Embryonic facial prominence (tissue), 1 donor: Measurements from ENCODE around the gene TRAPPC2.

Experiments used
- DNase-seq: peaks from one replicate; pipeline ENCODE4 v3.0.0-alpha.2; 2016; ENCODE audit errors: extremely low spot score

The TRAPPC2 gene

GRCh38 chrX:13734278-13735172 lies at the start of gene TRAPPC2, which contains the start of gene OFD1:
TRAPPC2 (minus strand) TSS chrX:13734620; CDS start chrX:13719963, 14,657 bp downstream.
OFD1 (plus strand) TSS chrX:13734748; CDS start chrX:13735072, 324 bp downstream.
- peak; percentile 87 for DNase-seq

DNA sequence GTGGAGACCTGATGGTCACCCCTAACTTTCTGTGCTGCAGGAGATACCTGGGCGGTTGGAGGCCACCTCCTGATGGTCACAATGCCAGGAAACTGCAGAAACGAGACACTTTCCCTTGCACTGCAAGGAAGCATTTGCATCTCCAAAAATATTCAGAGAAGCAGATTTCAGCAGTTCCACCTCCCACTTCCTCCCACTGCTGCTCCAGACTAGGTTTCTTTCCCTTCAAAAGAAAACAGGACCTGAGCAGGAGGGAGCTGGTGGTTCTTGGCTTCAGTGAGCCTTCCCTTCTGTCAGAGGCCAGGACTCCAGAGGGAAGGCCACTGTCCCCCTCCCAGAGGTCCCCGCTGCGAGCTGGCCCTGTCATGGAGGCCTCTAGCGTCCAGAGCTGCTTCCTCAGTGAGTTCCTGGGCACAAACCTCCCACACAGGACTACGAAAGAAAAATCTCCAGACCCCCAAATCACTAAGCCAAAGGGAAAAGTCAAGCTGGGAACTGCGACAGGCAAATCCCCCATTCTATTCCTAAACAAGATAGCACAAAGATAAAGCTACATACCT lies 46.5 kb upstream of the TRAPPC2 start:
- DNase-seq: no peak

DNA sequence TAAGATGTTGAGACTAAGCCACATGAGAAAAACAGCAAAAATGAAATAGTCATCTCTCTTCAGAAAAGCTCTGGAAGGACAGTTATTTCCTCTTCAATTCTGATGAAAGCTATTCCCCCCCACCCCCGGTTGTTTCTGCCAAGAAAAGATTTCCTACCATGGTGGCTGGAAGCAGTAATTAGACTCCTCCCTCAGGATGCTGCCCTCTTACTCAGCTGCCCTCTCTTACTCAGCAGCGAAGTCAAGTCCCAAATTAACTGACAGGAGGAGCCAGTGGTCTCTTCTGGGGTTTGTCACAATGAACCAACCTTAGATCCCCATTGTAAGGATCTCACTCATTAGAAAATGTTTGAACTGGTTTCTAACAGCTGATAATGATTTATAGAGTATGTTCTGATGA lies 44.5 kb upstream of the TRAPPC2 start:
- no peak for DNase-seq

DNA sequence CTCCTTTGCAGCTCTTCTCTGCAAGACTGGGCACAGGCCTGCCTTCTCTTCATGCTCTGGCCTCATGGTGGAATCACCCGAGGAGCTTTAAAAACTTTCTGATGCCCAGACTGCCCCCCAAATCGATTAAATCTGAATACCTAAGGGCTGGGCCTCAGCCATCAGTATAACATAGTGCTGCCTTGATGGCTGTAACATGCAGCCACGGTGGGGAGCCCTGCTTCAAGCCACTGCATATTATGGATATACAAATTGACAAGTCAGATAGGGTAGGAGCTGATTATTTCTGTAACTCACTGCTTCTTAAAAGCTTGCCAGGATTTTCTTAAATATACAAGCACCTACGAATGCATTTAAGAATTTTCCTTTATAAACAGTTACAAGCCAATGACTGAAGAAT lies 42.0 kb upstream of the TRAPPC2 start:
- DNase-seq: no peak

DNA sequence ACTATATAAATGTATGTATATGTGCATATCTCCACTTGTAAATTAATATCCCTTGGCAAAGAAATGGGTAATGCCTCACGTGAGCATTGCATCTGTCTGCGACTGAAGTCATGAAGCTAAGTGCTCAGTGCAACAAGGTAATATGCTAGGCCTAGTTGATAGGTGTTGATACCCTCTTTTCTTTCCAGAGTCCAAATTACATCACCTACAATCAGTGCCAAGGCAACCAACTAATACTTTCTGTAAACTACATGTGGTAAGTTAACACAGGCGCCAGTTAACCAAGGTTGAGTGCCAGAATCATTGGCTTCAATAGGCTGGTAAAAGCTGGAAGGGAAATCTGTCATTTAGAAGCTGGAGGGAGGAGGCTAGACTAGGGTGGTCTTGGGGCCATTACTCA lies 41.4 kb upstream of the TRAPPC2 start:
- no peak for DNase-seq

- DNase-seq: no peak
Measured at GRCh38 chrX:13774696-13775095, 40.3 kb upstream of the TRAPPC2 start.

DNA sequence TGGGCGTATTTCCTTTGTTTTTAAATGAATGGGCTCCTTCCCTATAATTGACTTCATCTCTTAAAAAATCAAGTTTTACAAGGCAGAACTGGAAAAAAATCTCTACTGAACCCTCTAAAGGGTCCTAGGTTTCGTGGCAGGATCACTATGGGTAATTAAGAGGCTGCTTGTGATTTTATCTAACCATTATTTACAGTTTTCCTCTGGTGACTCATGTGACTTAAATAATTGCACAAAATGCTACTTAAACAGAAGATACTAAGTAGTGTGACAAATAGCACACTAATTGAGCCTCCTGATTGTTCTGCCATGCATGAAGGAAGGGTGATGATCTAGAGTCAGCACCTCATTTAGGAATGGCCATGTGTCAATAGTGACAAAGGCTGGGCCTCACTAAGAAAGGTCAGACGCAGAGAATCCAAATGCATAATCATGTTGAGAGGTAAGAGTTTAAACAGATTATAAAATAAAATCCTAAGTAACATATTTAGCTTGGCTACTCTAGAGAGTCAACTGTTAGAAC lies 35.7 kb upstream of the TRAPPC2 start:
- no peak for DNase-seq

- DNase-seq: no peak
Measured at GRCh38 chrX:13768939-13769338, 34.5 kb upstream of the TRAPPC2 start.

DNA sequence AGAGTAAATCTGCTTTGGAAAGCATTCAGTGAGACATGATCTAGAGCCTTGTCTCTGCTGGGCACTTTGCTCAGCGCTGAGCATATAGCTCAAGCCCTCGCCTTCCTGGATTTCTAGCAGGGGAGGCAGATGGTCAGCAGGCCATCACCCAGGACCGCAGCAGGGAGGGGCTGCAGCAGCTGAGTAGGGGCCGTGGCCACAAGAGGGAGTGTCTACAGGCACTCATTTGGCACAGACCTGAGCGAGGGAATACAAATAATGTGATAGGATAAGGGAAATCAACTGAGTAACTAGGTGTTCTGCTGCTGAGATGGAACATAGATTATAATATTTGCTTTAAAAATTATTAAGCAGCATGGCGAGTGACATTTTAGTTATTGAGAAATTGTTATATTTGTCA lies 30.3 kb upstream of the TRAPPC2 start:
- DNase-seq: no peak

DNA sequence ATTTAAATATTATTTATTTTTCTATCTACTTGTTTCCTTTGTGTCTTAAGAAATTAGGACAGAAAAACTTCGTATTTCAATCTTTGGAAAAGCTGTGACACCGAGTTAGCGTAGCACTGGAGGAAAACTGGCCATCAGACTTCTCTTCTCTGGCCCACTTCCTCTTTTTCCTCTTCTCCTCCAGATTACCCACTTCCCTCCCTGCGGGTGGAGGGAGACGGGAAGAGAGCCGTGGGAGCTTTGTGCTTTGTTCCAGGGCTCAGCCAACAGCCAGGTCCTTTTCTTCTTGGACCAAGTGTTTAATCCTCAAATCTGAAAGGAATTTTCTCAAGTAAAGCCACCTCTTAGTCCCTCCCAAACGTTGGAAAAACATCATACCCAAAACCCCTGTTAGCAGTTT lies 29.9 kb upstream of the TRAPPC2 start:
- DNase-seq: no peak

DNA sequence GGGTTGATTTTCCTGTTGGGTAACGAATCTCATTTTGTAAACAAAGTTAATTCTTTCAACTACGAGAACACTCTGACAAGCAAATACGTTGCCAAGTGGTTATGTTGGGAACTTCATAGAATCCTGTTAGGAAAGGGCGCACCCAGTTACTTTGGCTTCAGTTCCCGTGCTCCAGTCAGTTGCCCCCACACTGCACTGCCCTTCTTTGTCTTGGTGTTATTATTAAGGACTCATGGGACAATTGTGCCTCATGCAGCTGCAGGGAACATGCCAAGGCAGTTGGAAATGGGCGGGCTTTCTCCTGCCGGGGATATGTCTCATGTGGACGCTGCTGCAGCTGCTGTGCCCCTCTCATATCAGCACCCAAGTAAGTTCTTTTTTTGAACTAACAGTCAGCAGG lies 29.1 kb upstream of the TRAPPC2 start:
- no peak for DNase-seq

DNA sequence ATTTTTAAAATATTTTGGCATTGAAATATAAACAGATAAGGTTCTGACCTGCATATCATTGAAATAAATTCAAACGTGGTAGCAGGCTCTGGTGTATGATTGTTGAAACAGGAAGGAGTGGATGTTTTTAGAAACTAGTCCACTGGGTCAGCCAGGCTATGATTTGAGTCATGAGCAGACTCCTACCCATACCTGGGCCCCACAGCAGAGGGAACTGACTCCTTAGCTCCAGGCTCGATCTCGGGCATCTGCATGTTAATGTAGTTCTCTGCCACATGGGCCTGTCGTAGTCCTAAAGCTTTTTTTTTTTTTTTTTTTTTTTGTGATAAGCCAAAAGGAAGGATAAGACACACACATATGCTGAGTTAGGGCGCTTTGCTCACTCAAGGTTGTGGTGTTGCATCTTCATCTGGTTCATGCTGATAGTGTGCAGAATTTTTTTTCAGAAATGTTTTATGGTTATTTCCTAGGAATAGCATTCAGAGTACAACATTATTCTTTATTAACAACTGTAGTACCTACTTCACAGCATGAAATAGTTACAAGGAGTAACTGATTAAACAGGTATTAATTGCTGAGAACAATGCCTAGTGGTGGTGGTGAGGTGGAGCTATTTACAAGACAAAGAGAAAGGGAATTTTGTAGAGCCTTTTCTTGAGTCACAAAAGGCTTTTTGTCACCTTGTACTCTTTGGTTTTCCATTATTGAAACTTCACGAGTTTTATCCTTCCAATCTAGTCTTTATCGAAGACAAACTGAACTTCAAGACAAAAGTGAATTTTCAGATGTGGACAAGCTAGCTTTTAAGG lies 27.4 kb upstream of the TRAPPC2 start:
- no peak for DNase-seq

DNA sequence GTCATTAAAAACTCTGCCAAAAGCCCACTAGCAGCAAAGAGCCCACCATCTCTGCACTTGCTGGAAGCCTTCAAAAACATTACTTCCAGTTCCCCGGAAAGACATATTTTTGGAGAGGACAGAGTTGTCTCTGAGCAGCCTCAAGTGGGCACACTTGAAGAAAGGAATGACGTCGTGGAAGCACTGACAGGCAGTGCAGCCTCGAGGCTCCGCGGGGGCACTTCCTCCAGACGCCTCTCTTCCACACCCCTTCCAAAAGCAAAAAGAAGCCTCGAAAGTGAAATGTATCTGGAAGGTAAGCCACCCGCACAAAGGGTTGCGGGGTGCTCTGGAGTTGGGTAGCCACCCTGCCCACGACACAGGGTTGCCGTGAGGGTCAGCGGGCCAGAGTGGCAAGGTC lies 26.0 kb upstream of the TRAPPC2 start:
- DNase-seq: no peak

DNA sequence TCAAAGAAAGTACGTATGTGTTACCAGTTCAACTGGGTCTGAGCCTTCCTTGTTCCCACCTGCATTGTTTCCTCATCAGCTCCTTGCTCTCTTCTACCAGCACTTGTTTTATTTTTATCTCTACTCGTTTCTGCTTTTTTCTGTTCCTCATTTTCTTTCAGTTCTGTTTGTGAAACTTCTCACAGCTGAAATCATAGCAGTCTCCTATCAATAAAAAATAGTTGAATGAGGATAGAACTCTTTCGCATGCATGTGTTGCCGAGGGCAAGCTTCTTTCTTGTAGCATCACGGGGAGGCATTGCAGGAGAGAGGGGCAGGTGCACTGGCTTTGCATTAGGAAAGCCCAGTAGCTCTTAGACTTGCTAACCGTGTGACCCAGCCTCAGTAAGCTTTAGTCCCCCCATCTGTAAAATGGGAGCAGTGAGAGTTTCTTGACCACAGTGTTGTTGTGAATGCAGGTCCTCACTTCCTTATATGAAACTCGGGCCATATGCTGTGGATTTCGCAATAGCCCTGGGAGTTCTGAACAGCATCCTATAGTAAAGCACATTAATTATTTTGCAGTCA lies 24.8 kb upstream of the TRAPPC2 start:
- no peak for DNase-seq

- no peak for DNase-seq
Measured at GRCh38 chrX:13756381-13756780, 22.0 kb upstream of the TRAPPC2 start.

DNA sequence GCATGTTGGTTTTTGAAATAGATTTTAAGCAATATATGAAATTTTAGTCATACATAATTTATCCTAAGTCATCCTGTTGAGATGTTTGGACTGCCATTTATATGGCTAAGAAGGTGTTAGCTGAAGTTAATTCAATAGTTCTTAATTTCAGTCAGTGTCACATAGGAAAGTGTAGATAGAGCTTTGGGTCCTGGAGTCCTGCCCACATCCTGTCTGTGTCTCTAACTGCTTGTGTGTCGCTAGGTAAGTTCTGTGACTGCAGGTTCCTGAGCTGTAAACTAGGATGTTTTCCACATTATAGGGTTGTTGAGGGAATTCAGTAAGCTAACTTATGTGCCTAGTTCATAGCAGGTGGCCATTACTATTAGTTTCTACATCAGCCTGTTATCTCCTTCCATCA lies 20.8 kb upstream of the TRAPPC2 start:
- no peak for DNase-seq

- no peak for DNase-seq
Measured at GRCh38 chrX:13754765-13755164, 20.3 kb upstream of the TRAPPC2 start.

DNA sequence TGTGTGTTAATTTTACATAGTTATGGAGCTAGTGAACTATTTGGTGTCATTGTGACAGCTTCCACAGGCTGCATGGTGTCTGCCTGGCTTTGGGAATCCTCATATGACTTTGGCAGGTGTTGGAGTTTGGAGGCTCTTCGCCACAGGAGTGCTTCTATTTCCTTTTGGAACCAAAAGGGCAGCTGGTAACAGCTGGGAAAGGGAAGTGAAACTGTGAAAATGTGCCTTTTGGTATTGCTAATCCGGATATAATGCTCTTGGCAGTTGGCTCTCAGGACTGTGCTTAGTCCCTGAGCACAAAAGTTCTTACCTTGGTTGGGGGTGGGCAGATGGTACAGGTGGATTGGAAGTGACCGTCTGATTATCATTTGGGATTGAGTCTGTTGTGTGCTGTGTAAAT lies 18.2 kb upstream of the TRAPPC2 start:
- DNase-seq: no peak

GRCh38 chrX:13752141-13752540 lies 17.7 kb upstream of the TRAPPC2 start:
- no peak for DNase-seq

DNA sequence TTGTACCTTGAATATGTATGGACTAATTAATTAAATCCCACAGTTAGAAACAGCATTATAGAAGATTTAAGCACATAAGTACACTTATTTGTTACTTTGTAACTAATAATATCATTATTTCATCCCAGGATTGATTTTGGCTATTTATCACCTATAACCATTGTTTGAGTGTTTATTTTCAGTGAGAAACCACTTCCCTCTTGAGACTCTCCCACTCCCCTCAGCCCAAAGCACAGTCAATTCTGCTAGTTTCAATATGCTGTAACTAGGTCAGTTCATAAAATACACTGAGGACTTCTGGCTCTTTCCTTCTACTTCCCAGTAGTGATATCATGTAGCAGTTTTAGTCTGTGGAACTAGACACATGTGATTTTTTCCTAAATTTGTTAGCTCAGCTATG lies 16.4 kb upstream of the TRAPPC2 start:
- DNase-seq: no peak

GRCh38 chrX:13750204-13750603 lies 15.8 kb upstream of the TRAPPC2 start:
- no peak for DNase-seq

DNA sequence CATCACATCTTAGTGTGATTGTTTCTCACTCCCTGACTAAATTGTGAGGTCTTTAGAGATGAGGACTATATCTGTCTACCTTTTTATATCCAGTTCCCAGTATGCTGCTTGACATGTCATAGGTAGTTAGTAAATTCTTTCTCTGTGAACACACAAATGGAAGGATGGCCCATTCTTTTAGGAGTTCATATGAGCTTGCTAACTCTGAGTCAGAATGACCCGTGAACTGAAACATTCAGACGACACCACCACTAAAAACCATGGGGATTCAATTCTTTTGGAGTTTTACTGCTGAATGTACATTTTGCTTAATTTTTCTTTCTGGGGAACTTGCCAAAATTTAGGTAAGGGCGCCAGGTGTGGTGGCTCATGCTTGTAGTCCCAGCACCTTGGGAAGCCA lies 14.1 kb upstream of the TRAPPC2 start:
- no peak for DNase-seq
